Mammary microvascular endothelial cell (primary cell): Measurements from ENCODE around the gene LY86. TPM values are rescaled to one million over a fixed set of nuclear protein-coding genes. Genes with fewer than 3 reads are reported as not detected.

Source experiments
- total RNA-seq: library from RNA; depleted of rRNA; stranded (reverse); fragments of >200 nt; gene quantifications from 2 replicates; pipeline ENCODE4 v1.2.3, GENCODE V29; 2015

The LY86 gene
- not detected in 2 replicates for total RNA-seq

GRCh38 chr6:6588064-6588923 lies at the start of gene LY86:
Gene LY86 (plus strand): TSS chr6:6588720. CDS start chr6:6588735, 15 bp downstream.

